ENCODE measurements around the gene PEX5L. TPM values are rescaled to one million over a fixed set of nuclear protein-coding genes. Genes with fewer than 3 reads are reported as not detected.

The PEX5L gene
- total and polyA plus RNA-seq, 2 experiments from 2014 or later = 0.13 to 0.63 TPM

DNA sequence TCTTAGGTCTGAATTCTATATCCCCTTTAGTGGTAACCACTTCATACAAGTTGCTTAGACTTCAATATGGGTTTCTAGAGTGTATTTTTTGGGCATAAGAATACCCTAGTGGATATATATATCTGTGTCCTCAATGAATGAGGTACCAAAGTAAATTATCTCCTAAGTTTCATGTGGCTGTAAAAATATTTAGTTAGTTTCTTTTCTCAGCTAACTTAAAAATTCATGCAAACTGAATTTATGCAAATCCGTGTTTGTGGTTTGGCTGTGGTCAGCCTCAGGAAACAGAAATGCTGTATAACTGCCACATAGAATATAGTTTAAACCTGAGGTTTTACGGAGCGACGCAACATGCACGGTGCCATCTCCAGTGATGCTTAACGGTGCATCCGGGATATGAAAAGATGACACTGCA lies 80.3 kb downstream of the PEX5L start:
- no peaks in the 10 kb centered on the region for H3K79me2 ChIP-seq
- H3K36me3 ChIP-seq (replicated peaks; ENCODE audit: insufficient read depth, low read depth) = no peaks in the 10 kb centered on the region
- H4K20me1 ChIP-seq (ENCODE audit: insufficient read depth, poor library complexity, severe bottlenecking) = no peaks in the 10 kb centered on the region
- 96% methylated on average over 7 of the region's 7 CpGs for WGBS (ENCODE audit: low lambda C conversion rate, missing lambda C conversion rate)
- TF ChIP-seq, protein P1, sequence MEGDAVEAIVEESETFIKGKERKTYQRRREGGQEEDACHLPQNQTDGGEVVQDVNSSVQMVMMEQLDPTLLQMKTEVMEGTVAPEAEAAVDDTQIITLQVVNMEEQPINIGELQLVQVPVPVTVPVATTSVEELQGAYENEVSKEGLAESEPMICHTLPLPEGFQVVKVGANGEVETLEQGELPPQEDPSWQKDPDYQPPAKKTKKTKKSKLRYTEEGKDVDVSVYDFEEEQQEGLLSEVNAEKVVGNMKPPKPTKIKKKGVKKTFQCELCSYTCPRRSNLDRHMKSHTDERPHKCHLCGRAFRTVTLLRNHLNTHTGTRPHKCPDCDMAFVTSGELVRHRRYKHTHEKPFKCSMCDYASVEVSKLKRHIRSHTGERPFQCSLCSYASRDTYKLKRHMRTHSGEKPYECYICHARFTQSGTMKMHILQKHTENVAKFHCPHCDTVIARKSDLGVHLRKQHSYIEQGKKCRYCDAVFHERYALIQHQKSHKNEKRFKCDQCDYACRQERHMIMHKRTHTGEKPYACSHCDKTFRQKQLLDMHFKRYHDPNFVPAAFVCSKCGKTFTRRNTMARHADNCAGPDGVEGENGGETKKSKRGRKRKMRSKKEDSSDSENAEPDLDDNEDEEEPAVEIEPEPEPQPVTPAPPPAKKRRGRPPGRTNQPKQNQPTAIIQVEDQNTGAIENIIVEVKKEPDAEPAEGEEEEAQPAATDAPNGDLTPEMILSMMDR (IDR thresholded peaks at IDR 0.05; ENCODE audit: poor library complexity) = no peak
- TF ChIP-seq EZH2 (IDR thresholded peaks at IDR 0.05; ENCODE audit: borderline replicate concordance) (no peak), EZH2phosphoT487 (IDR thresholded peaks at IDR 0.05; ENCODE audit: low read depth, severe bottlenecking, unreplicated experiment) (no peak)
- no peak for DNase-seq (ENCODE audit: low spot score)
- no peaks in the 10 kb centered on the region for H3K9me2 ChIP-seq (replicated peaks; ENCODE audit: insufficient read depth)
- H3K27me3 ChIP-seq = no peaks in the 10 kb centered on the region
- H2AFZ ChIP-seq = no peak overlapping the region
- H3K4me2 ChIP-seq = no peak overlapping the region
- no peaks in the 10 kb centered on the region for H3K9me3 ChIP-seq (ENCODE audit: low read depth)
- H3K4me1 ChIP-seq (ENCODE audit: insufficient read depth) = no peaks in the 10 kb centered on the region
- H3K4me3 ChIP-seq = no peak overlapping the region
- no peak overlapping the region for H3K27ac ChIP-seq

DNA sequence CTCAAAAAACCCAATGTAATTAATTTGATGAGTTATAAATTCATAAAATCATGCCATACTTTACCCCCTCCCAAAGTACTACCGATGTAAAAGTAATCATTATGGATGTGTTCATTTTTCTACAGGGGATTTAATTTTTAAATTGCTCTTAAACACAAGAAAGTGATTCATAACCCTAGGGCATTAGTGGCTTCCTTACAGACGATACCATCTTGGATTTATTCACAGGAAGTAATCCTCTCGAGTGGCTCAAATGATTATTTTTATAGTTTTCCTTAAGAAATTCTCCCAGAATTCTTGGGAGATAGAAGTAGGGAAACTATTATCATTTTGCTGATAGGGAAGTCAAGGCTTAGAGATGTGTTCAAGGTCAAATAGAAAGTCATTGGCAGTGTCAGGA lies 80.9 kb downstream of the PEX5L start:
- no peak overlapping the region for H3K27ac ChIP-seq
- no peaks in the 10 kb centered on the region for H4K20me1 ChIP-seq (ENCODE audit: insufficient read depth, poor library complexity, severe bottlenecking)
- no peak for DNase-seq (ENCODE audit: low spot score)
- H3K4me1 ChIP-seq (ENCODE audit: insufficient read depth) = no peaks in the 10 kb centered on the region
- WGBS (ENCODE audit: low lambda C conversion rate, missing lambda C conversion rate) = 45% methylated on average over 3 of the region's 3 CpGs
- no peak overlapping the region for H3K4me2 ChIP-seq
- H3K36me3 ChIP-seq (replicated peaks; ENCODE audit: insufficient read depth, low read depth) = no peaks in the 10 kb centered on the region
- no peak overlapping the region for H3K4me3 ChIP-seq
- no peaks in the 10 kb centered on the region for H3K9me3 ChIP-seq (ENCODE audit: low read depth)
- no peaks in the 10 kb centered on the region for H3K79me2 ChIP-seq
- no peak overlapping the region for H2AFZ ChIP-seq
- no peaks in the 10 kb centered on the region for H3K27me3 ChIP-seq
- TF ChIP-seq EZH2 (IDR thresholded peaks at IDR 0.05; ENCODE audit: borderline replicate concordance) (no peak), EZH2phosphoT487 (IDR thresholded peaks at IDR 0.05; ENCODE audit: low read depth, severe bottlenecking, unreplicated experiment) (no peak)
- no peaks in the 10 kb centered on the region for H3K9me2 ChIP-seq (replicated peaks; ENCODE audit: insufficient read depth)

DNA sequence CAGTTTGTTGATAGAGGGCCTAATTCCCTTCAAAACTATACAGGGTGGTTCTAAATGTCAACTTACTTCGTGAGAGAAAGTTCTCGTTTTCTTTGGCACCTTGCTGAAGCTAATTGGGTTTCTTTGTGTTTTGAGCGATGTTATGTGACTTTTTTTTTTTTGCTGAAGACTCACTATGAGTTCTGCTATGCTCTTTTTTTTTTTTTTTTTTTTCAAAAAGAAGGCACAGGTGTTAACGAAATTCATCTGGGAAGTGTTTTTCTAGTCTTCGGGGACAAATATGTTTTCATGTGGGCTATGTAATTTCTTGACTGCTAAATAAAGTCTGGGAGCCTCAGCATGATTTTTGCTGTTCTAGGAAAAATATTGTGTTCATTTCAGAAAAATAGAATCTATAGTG lies 81.5 kb downstream of the PEX5L start:
- no peaks in the 10 kb centered on the region for H3K4me1 ChIP-seq (ENCODE audit: insufficient read depth)
- no peaks in the 10 kb centered on the region for H3K79me2 ChIP-seq
- H3K36me3 ChIP-seq (replicated peaks; ENCODE audit: insufficient read depth, low read depth) = no peaks in the 10 kb centered on the region
- no peaks in the 10 kb centered on the region for H3K9me3 ChIP-seq (ENCODE audit: low read depth)
- H3K4me2 ChIP-seq = no peak overlapping the region
- no peak overlapping the region for H3K27ac ChIP-seq
- WGBS (ENCODE audit: low lambda C conversion rate, missing lambda C conversion rate) = 89% methylated on average over 5 of the region's 5 CpGs
- TF ChIP-seq EZH2 (IDR thresholded peaks at IDR 0.05; ENCODE audit: borderline replicate concordance) (no peak), EZH2phosphoT487 (IDR thresholded peaks at IDR 0.05; ENCODE audit: low read depth, severe bottlenecking, unreplicated experiment) (no peak)
- TF ChIP-seq, protein P1 (IDR thresholded peaks at IDR 0.05; ENCODE audit: poor library complexity) = no peak
- no peak for DNase-seq (ENCODE audit: low spot score)
- no peaks in the 10 kb centered on the region for H3K27me3 ChIP-seq
- no peaks in the 10 kb centered on the region for H3K9me2 ChIP-seq (replicated peaks; ENCODE audit: insufficient read depth)
- no peak overlapping the region for H3K4me3 ChIP-seq
- H2AFZ ChIP-seq = no peak overlapping the region
- no peaks in the 10 kb centered on the region for H4K20me1 ChIP-seq (ENCODE audit: insufficient read depth, poor library complexity, severe bottlenecking)

DNA sequence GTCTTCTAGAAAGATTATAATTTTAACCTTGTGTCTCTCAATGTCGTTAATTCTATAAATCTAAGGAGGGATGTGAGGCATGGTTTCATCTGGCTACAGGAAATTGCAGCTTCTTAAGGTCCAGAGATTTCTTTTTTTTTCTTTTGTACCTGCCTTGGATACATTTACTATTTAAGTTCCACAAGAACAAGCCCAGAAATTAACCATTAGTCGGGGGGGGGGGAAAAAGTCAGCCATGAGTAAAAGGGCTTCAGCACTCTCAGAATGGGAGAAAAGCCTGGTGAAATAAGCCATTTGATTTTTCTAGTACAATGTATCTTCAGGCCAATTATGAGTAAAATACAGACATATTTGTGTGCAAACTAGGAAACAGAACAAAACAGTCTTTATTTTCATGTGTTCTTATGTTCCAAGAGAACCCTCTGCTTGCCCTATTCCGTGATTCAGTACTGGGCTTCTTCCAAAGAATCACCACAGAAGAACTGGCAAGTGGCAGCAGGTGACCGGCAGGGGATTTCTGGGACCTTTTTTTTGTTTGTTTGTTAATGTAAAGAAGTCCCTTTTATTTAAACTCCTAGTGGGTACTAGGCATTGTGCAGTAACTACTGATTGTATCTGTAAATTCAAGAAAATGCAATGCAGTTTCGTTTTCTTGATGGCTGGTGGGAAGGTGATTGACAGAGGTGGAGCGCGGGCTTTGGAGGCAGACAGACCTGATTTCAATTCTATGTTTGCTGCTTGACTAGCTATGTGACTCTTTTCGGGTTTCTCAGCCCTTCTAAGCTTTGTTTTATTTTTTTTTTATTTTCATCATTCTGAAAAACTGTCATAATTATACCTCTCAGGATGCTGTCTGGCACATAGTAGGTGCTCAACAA lies 82.5 kb downstream of the PEX5L start:
- H3K27ac ChIP-seq = no peak overlapping the region
- H3K9me2 ChIP-seq (replicated peaks; ENCODE audit: insufficient read depth) = no peaks in the 10 kb centered on the region
- no peak overlapping the region for H2AFZ ChIP-seq
- TF ChIP-seq EZH2phosphoT487 (IDR thresholded peaks at IDR 0.05; ENCODE audit: low read depth, severe bottlenecking, unreplicated experiment) = no peak
- TF ChIP-seq, protein P1 (IDR thresholded peaks at IDR 0.05; ENCODE audit: poor library complexity) = no peak
- no peak for TF ChIP-seq EZH2 (IDR thresholded peaks at IDR 0.05; ENCODE audit: borderline replicate concordance)
- H3K4me3 ChIP-seq = no peak overlapping the region
- no peak overlapping the region for H3K4me2 ChIP-seq
- no peaks in the 10 kb centered on the region for H3K9me3 ChIP-seq (ENCODE audit: low read depth)
- H3K79me2 ChIP-seq = no peaks in the 10 kb centered on the region
- WGBS (ENCODE audit: low lambda C conversion rate, missing lambda C conversion rate) = 70% methylated on average over 7 of the region's 8 CpGs
- H4K20me1 ChIP-seq (ENCODE audit: insufficient read depth, poor library complexity, severe bottlenecking) = no peaks in the 10 kb centered on the region
- no peak for DNase-seq (ENCODE audit: low spot score)
- H3K4me1 ChIP-seq (ENCODE audit: insufficient read depth) = no peaks in the 10 kb centered on the region
- H3K36me3 ChIP-seq (replicated peaks; ENCODE audit: insufficient read depth, low read depth) = no peaks in the 10 kb centered on the region
- no peaks in the 10 kb centered on the region for H3K27me3 ChIP-seq
